ENCODE results near the gene PSD2.

Gene PSD2

GRCh38 chr5:139816566-139816965, 21.0 kb downstream of the PSD2 start:
- H3K4me3 ChIP-seq (ENCODE audit: low read length) = no peak overlapping the region
- TF ChIP-seq EZH2phosphoT487 (IDR thresholded peaks at IDR 0.05; ENCODE audit: low read depth) = no peak
- TF ChIP-seq, protein P1, sequence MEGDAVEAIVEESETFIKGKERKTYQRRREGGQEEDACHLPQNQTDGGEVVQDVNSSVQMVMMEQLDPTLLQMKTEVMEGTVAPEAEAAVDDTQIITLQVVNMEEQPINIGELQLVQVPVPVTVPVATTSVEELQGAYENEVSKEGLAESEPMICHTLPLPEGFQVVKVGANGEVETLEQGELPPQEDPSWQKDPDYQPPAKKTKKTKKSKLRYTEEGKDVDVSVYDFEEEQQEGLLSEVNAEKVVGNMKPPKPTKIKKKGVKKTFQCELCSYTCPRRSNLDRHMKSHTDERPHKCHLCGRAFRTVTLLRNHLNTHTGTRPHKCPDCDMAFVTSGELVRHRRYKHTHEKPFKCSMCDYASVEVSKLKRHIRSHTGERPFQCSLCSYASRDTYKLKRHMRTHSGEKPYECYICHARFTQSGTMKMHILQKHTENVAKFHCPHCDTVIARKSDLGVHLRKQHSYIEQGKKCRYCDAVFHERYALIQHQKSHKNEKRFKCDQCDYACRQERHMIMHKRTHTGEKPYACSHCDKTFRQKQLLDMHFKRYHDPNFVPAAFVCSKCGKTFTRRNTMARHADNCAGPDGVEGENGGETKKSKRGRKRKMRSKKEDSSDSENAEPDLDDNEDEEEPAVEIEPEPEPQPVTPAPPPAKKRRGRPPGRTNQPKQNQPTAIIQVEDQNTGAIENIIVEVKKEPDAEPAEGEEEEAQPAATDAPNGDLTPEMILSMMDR (IDR thresholded peaks at IDR 0.05; ENCODE audit: low read depth, low read length) = no peak
- no peak overlapping the region for H3K4me2 ChIP-seq (ENCODE audit: low read length)
- no peaks in the 10 kb centered on the region for H3K4me1 ChIP-seq (ENCODE audit: low read length)
- no peaks in the 10 kb centered on the region for H3K79me2 ChIP-seq (ENCODE audit: low read length)
- no peaks in the 10 kb centered on the region for H3K9me3 ChIP-seq (ENCODE audit: insufficient read depth, low read length)
- no peak overlapping the region for H2AFZ ChIP-seq (ENCODE audit: low read depth, low read length)
- no peak overlapping the region for H3K9ac ChIP-seq (ENCODE audit: low read length)
- H3K36me3 ChIP-seq (replicated peaks; ENCODE audit: low read depth, low read length) = no peaks in the 10 kb centered on the region
- H3K27ac ChIP-seq (ENCODE audit: low read length) = no peak overlapping the region
- H4K20me1 ChIP-seq (ENCODE audit: insufficient read depth, low read length) = no peaks in the 10 kb centered on the region
- H3K27me3 ChIP-seq (ENCODE audit: low read depth, low read length) = peaks cover 7% of the 10 kb centered on the region

DNA sequence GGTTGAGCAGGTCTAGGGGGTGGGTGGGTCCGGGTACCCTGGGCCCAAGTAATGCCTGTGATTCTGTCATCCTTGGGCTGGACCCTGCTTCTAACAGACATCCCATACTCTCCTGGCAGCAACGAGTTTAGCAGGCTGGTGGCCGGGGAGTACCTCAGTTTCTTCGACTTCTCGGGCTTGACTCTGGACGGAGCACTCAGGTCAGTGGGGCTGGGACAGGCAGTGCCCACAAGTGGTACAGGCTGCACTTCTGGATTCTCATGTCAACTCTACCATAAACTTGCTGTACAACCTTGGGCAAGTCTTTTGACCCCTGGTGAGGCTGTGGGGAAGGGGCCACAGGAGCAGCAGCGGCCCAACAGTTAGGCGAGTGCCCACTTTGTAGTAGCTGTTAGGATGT, 21.8 kb downstream of the PSD2 start:
- TF ChIP-seq, protein P1 (IDR thresholded peaks at IDR 0.05; ENCODE audit: low read depth, low read length) = no peak
- TF ChIP-seq EZH2phosphoT487 (IDR thresholded peaks at IDR 0.05; ENCODE audit: low read depth) = no peak

DNA sequence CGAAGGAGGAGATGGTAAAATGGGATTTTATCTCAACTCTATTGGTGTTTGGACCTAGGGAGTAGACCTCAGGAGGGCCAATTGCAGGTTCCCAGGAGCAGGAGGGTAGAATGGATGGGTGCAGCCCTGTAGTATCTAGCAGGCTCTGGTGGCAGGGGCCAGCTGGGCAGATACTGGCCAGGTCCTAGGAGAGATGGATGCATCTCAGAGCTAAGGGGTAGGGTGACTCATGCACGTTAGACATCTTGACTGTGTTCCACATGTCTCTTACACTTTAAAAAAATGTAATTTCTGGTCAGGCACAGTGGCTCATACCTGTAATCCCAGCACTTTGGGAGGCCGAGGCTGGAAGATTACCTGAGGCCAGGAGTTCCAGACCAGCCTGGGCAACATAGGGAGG, 22.4 kb downstream of the PSD2 start:
- Histone ChIP-seq H3K4me1 (ENCODE audit: low read length) (no peaks in the 10 kb centered on the region), H3K9ac (ENCODE audit: low read length) (no peak overlapping the region), H3K4me3 (ENCODE audit: low read length) (no peak overlapping the region), H3K9me3 (ENCODE audit: insufficient read depth, low read length) (no peaks in the 10 kb centered on the region), H3K27me3 (ENCODE audit: low read depth, low read length) (peaks cover 7% of the 10 kb centered on the region), H3K36me3 (replicated peaks; ENCODE audit: low read depth, low read length) (no peaks in the 10 kb centered on the region), H3K79me2 (ENCODE audit: low read length) (no peaks in the 10 kb centered on the region), H3K27ac (ENCODE audit: low read length) (no peak overlapping the region), H4K20me1 (ENCODE audit: insufficient read depth, low read length) (no peaks in the 10 kb centered on the region), H2AFZ (ENCODE audit: low read depth, low read length) (no peak overlapping the region), H3K4me2 (ENCODE audit: low read length) (no peak overlapping the region)
- no peak for TF ChIP-seq EZH2phosphoT487 (IDR thresholded peaks at IDR 0.05; ENCODE audit: low read depth)
- TF ChIP-seq, protein P1 (IDR thresholded peaks at IDR 0.05; ENCODE audit: low read depth, low read length) = no peak

More for the DNA sequence above, 21.8 kb downstream of the PSD2 start:
- Histone ChIP-seq H3K27ac (ENCODE audit: low read length) (no peak overlapping the region), H4K20me1 (ENCODE audit: insufficient read depth, low read length) (no peaks in the 10 kb centered on the region), H3K27me3 (ENCODE audit: low read depth, low read length) (peaks cover 7% of the 10 kb centered on the region), H3K79me2 (ENCODE audit: low read length) (no peaks in the 10 kb centered on the region), H3K9ac (ENCODE audit: low read length) (no peak overlapping the region), H2AFZ (ENCODE audit: low read depth, low read length) (no peak overlapping the region), H3K4me1 (ENCODE audit: low read length) (no peaks in the 10 kb centered on the region), H3K4me3 (ENCODE audit: low read length) (no peak overlapping the region), H3K4me2 (ENCODE audit: low read length) (no peak overlapping the region), H3K36me3 (replicated peaks; ENCODE audit: low read depth, low read length) (no peaks in the 10 kb centered on the region), H3K9me3 (ENCODE audit: insufficient read depth, low read length) (no peaks in the 10 kb centered on the region)

DNA sequence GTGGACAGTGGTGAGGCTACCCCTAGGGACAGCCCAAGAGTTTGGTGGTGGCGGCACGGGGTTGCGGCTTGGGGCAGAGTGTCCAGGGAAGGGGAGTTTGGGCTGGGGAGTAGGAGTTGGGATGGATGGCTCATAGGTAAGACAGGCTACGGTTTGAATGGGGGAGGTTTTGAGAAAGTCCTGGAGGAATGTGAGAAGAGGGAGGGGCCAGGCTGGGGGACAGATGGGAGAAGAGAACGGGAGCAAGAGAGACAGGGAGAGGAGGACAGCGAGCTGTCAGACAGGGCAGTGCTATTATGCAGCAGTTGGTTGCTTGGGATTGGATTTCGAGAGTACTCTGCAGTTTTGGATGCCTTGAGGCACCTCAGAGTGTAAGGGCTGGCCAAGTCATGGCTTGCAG, 24.5 kb downstream of the PSD2 start:
- Histone ChIP-seq H2AFZ (ENCODE audit: low read depth, low read length) (no peak overlapping the region), H3K79me2 (ENCODE audit: low read length) (no peaks in the 10 kb centered on the region), H3K36me3 (replicated peaks; ENCODE audit: low read depth, low read length) (no peaks in the 10 kb centered on the region), H3K4me1 (ENCODE audit: low read length) (no peaks in the 10 kb centered on the region), H4K20me1 (ENCODE audit: insufficient read depth, low read length) (no peaks in the 10 kb centered on the region), H3K27me3 (ENCODE audit: low read depth, low read length) (peaks cover 7% of the 10 kb centered on the region), H3K27ac (ENCODE audit: low read length) (no peak overlapping the region), H3K9me3 (ENCODE audit: insufficient read depth, low read length) (no peaks in the 10 kb centered on the region), H3K9ac (ENCODE audit: low read length) (no peak overlapping the region), H3K4me2 (ENCODE audit: low read length) (no peak overlapping the region), H3K4me3 (ENCODE audit: low read length) (no peak overlapping the region)
- TF ChIP-seq, protein P1 (IDR thresholded peaks at IDR 0.05; ENCODE audit: low read depth, low read length) = no peak
- no peak for TF ChIP-seq EZH2phosphoT487 (IDR thresholded peaks at IDR 0.05; ENCODE audit: low read depth)

Measured in OCI-LY3 (cell line).